Esophagus squamous epithelium (tissue), 5 donors: ENCODE measurements around the gene CCNB1. TPM values are rescaled to one million over a fixed set of nuclear protein-coding genes. Genes with fewer than 3 reads are reported as not detected.

Experiments used
- DNase-seq: peaks from one replicate; lab custom pipeline; 2025; lab: John Stamatoyannopoulos, UW
- H3K27ac ChIP-seq, 4 donors: fragments of 200-600 bp; sonication (generic); one replicate each; pipeline ENCODE4 v1.5.1; 2016 to 2019; ENCODE audit warnings: mild to moderate bottlenecking in 1 of 4
- H3K27me3 ChIP-seq, 4 donors: fragments of 200-600 bp; sonication (generic); 1 replicate in 3 of 4; 2 replicates in 1 of 4; pipeline versions ENCODE4 v1.5.1 to v1.6.0; 2017 to 2021; ENCODE audit warnings: antibody characterized with exemption in 1 of 4
- H3K36me3 ChIP-seq, 3 donors: fragments of 200-600 bp; sonication (generic); one replicate each; pipeline ENCODE4 v1.5.1; 2016 to 2019
- H3K4me1 ChIP-seq, 3 donors: fragments of 200-600 bp; sonication (generic); one replicate each; pipeline ENCODE4 v1.5.1; 2017 to 2019
- H3K4me3 ChIP-seq, 4 donors: fragments of 200-600 bp; sonication (generic); 1 replicate in 3 of 4; 2 replicates in 1 of 4; pipeline ENCODE4 v1.5.1; 2016 to 2019; ENCODE audit warnings: mild to moderate bottlenecking in 2 of 4, moderate library complexity in 1 of 4
- H3K9me3 ChIP-seq, 3 donors: fragments of 200-600 bp; sonication (generic); one replicate each; pipeline ENCODE4 v1.5.1; 2016 to 2019
- CTCF ChIP-seq, 6 experiments: fragments of 450-650 bp in 4 of 6; fragments of 200-600 bp in 2 of 6; sonication (generic) in 2 of 6; IDR thresholded peaks; one replicate each; pipeline ENCODE4 v1.5.1; 2016 to 2019; ENCODE audit warnings: antibody characterized with exemption in 6 of 6, mild to moderate bottlenecking in 4 of 6, moderate library complexity in 4 of 6
- POLR2A ChIP-seq, 4 donors: fragments of 450-650 bp; IDR thresholded peaks; one replicate each; pipeline ENCODE4 v1.6.1; 2017; ENCODE audit warnings: antibody characterized with exemption in 4 of 4, mild to moderate bottlenecking in 4 of 4, moderate library complexity in 3 of 4
- WGBS, 2 donors: methylation state at CpG; one replicate each; pipeline ENCODE4 v1.1.5; 2018; 5-methylcytosine and 5-hydroxymethylcytosine counted together
- intact Hi-C: fragments of 100-400 bp; cut with DNase I; formaldehyde crosslinking; loops from one replicate; pipeline ENCODE4 v1.15.0; 2022
- small RNA-seq, 4 donors: library from RNA; depleted of rRNA; stranded (forward); fragments of <200 nt; gene quantifications; one replicate each; pipeline ENCODE3, GENCODE V24; 2016
- total RNA-seq, 4 donors: library from RNA; depleted of rRNA; stranded (reverse); fragments of >200 nt; gene quantifications; one replicate each; pipeline ENCODE4 v1.1.0, GENCODE V29; 2016
- donor health status: DM: yes; HTN: yes; CAD: no.

Gene CCNB1
- total RNA-seq, 4 donors from 2014 or later, result 26.7 to 96.0 (median 57.1) TPM

GRCh38 chr5:69225860-69226259 lies 58.9 kb downstream of the CCNB1 start:
- peaks cover 0 to 12% (median 0%) of the 10 kb centered on the region in 3 donors for H3K4me1 ChIP-seq
- no peak overlapping the region for H3K4me3 ChIP-seq
- TF ChIP-seq CTCF (IDR thresholded peaks at IDR 0.05) (no peak), POLR2A (IDR thresholded peaks at IDR 0.05) (no peak)
- H3K27me3 ChIP-seq, result no peaks in the 10 kb centered on the region
- peaks cover 0 to 62% (median 6%) of the 10 kb centered on the region in 3 donors for H3K36me3 ChIP-seq
- no peak overlapping the region for H3K27ac ChIP-seq
- 90 to 95% methylated on average over 4 of the region's 4 CpGs for WGBS, 2 donors
- no peak for DNase-seq
- H3K9me3 ChIP-seq, result no peaks in the 10 kb centered on the region
- intact Hi-C loops, result no loop called here

Small RNA genes within 50 kb of the gene (small RNA-seq; reads per million reads assigned to genes)
- gene SNORA50D, result 0 reads per million in 4 donors

Other genes starting within 250 kb of the CCNB1 start
- 10 to 100 TPM; 19.4 to 43.5 (median 37.9) TPM for gene SLC30A5, start 73.1 kb upstream of the CCNB1 start, total RNA-seq
- gene CENPH, start 22.4 kb downstream of the CCNB1 start, total RNA-seq, result 10 to 100 TPM in 1 of 4 donors, 1 to 10 TPM in 3; 4.8 to 10.4 (median 9.0) TPM
- gene CDK7, start 67.7 kb downstream of the CCNB1 start, total RNA-seq, result 10 to 100 TPM; 21.8 to 40.7 (median 32.2) TPM
- gene CCDC125, start 165.7 kb downstream of the CCNB1 start, total RNA-seq, result 1 to 10 TPM; 4.4 to 6.5 (median 5.3) TPM
- gene AK6, start 202.4 kb downstream of the CCNB1 start, total RNA-seq, result 10 to 100 TPM; 10.7 to 23.0 (median 13.8) TPM
- 10 to 100 TPM; 25.4 to 42.2 (median 37.7) TPM for gene TAF9, start 202.4 kb downstream of the CCNB1 start, total RNA-seq
- 10 to 100 TPM in 3 of 4 donors, 1 to 10 TPM in 1; 4.9 to 18.3 (median 10.9) TPM for gene RAD17, start 202.7 kb downstream of the CCNB1 start, total RNA-seq
- 10 to 100 TPM; 12.4 to 24.5 (median 18.2) TPM for gene MARVELD2, start 248.0 kb downstream of the CCNB1 start, total RNA-seq